Activated CD4-positive, alpha-beta T cell treated with anti-CD3 and anti-CD28 coated beads, Interleukin-2, amount 10 ng/mL, durations not matched to agents 24 days and 14 days (primary cell): Measurements from ENCODE around the gene SLC4A11. TPM values are rescaled to one million over a fixed set of nuclear protein-coding genes. Genes with fewer than 3 reads are reported as not detected.

Experiments used
- DNase-seq: peaks from one replicate; pipeline ENCODE4 v3.0.0; 2022
- H3K27ac Mint-ChIP-seq: one replicate; pipeline ENCODE4 v1.8.0; 2022; ENCODE audit warnings: mild to moderate bottlenecking, mixed read lengths
- H3K27me3 Mint-ChIP-seq: one replicate; pipeline ENCODE4 v1.8.0; 2022; ENCODE audit warnings: mixed read lengths
- H3K36me3 Mint-ChIP-seq: one replicate; pipeline ENCODE4 v1.8.0; 2022; ENCODE audit warnings: low read depth, mild to moderate bottlenecking, mixed read lengths
- H3K4me1 Mint-ChIP-seq: one replicate; pipeline ENCODE4 v1.8.0; 2021; ENCODE audit warnings: mixed read lengths
- H3K4me3 Mint-ChIP-seq: one replicate; pipeline ENCODE4 v1.8.0; 2022; ENCODE audit warnings: mild to moderate bottlenecking, moderate library complexity, mixed read lengths
- H3K9me3 Mint-ChIP-seq: one replicate; pipeline ENCODE4 v1.8.0; 2021; ENCODE audit warnings: mixed read lengths
- intact Hi-C: fragments of 100-400 bp; cut with micrococcal nuclease; formaldehyde crosslinking; loops from one replicate; pipeline ENCODE4 v1.15.1; 2023
- total RNA-seq: library from RNA; stranded (reverse); gene quantifications from 2 replicates; pipeline ENCODE4 v1.2.3, GENCODE V29; 2022

SLC4A11 gene
- total RNA-seq, 1 donor from 2014 or later, result 2.4 TPM

- peak overlapping the region; percentile 91 for H3K4me3 Mint-ChIP-seq
- H3K36me3 Mint-ChIP-seq, result no peaks in the 10 kb centered on the region
- peak; percentile 72 for DNase-seq
- peaks cover 58% of the 10 kb centered on the region for H3K27me3 Mint-ChIP-seq
- H3K4me1 Mint-ChIP-seq, result peaks cover 8% of the 10 kb centered on the region
- H3K9me3 Mint-ChIP-seq, result no peaks in the 10 kb centered on the region
- no peak overlapping the region for H3K27ac Mint-ChIP-seq
- intact Hi-C loops, result loop anchor here (2.0 to 5.0 kb wide), 2 partner anchors 67 to 232 kb away; partner anchors contain the start of genes ATRN and LZTS3
Measured at GRCh38 chr20:3239867-3240775, 1.1 kb upstream of the SLC4A11 start.

GRCh38 chr20:3238616-3239025 lies 369 bp downstream of the SLC4A11 start:
- H3K27me3 Mint-ChIP-seq, result peaks cover 52% of the 10 kb centered on the region
- no peaks in the 10 kb centered on the region for H3K9me3 Mint-ChIP-seq
- H3K4me1 Mint-ChIP-seq, result peaks cover 8% of the 10 kb centered on the region
- peak overlapping the region; percentile 81 for H3K4me3 Mint-ChIP-seq
- intact Hi-C loops, result loop anchor here (2.0 kb wide), 1 partner anchor 66 kb away; the partner anchor contains the start of gene LZTS3
- no peak overlapping the region for H3K27ac Mint-ChIP-seq
- no peaks in the 10 kb centered on the region for H3K36me3 Mint-ChIP-seq
- peak; percentile 87 for DNase-seq

GRCh38 chr20:3237958-3238615 lies 903 bp downstream of the SLC4A11 start:
- peak overlapping the region; percentile 81 for H3K4me3 Mint-ChIP-seq
- H3K9me3 Mint-ChIP-seq, result no peaks in the 10 kb centered on the region
- H3K36me3 Mint-ChIP-seq, result no peaks in the 10 kb centered on the region
- H3K27me3 Mint-ChIP-seq, result peaks cover 52% of the 10 kb centered on the region
- H3K27ac Mint-ChIP-seq, result no peak overlapping the region
- intact Hi-C loops, result loop anchor here (2.0 kb wide), 1 partner anchor 65 kb away; the partner anchor contains the start of gene LZTS3
- no peak for DNase-seq
- H3K4me1 Mint-ChIP-seq, result peaks cover 8% of the 10 kb centered on the region

- DNase-seq, result no peak
- intact Hi-C loops, result no loop called here
Measured at GRCh38 chr20:3237011-3237957, 1.7 kb downstream of the SLC4A11 start.

GRCh38 chr20:3235666-3236324 lies 3.2 kb downstream of the SLC4A11 start:
- Mint-ChIP-seq H3K27me3 (peaks cover 37% of the 10 kb centered on the region), H3K4me1 (peaks cover 8% of the 10 kb centered on the region), H3K4me3 (no peak overlapping the region), H3K36me3 (no peaks in the 10 kb centered on the region), H3K27ac (no peak overlapping the region), H3K9me3 (no peaks in the 10 kb centered on the region)
- intact Hi-C loops, result no loop called here
- no peak for DNase-seq

More at GRCh38 chr20:3237011-3237957, 1.7 kb downstream of the SLC4A11 start:
- H3K9me3 Mint-ChIP-seq, result no peaks in the 10 kb centered on the region
- H3K4me1 Mint-ChIP-seq, result peaks cover 8% of the 10 kb centered on the region
- no peaks in the 10 kb centered on the region for H3K36me3 Mint-ChIP-seq
- H3K27ac Mint-ChIP-seq, result no peak overlapping the region
- H3K4me3 Mint-ChIP-seq, result peak overlapping the region; percentile 81
- H3K27me3 Mint-ChIP-seq, result peaks cover 49% of the 10 kb centered on the region

GRCh38 chr20:3233991-3234498 lies 4.9 kb downstream of the SLC4A11 start:
- no peaks in the 10 kb centered on the region for H3K4me1 Mint-ChIP-seq
- no peak overlapping the region for H3K27ac Mint-ChIP-seq
- DNase-seq, result no peak
- H3K4me3 Mint-ChIP-seq, result no peak overlapping the region
- intact Hi-C loops, result no loop called here
- H3K9me3 Mint-ChIP-seq, result no peaks in the 10 kb centered on the region
- H3K27me3 Mint-ChIP-seq, result peaks cover 25% of the 10 kb centered on the region
- no peaks in the 10 kb centered on the region for H3K36me3 Mint-ChIP-seq

- Mint-ChIP-seq H3K9me3 (no peaks in the 10 kb centered on the region), H3K27ac (no peak overlapping the region), H3K27me3 (peaks cover 25% of the 10 kb centered on the region), H3K4me1 (no peaks in the 10 kb centered on the region), H3K36me3 (no peaks in the 10 kb centered on the region), H3K4me3 (no peak overlapping the region)
- DNase-seq, result no peak
- intact Hi-C loops, result no loop called here
Measured at GRCh38 chr20:3233131-3233990, 5.6 kb downstream of the SLC4A11 start.

GRCh38 chr20:3231889-3232588 lies 7.0 kb downstream of the SLC4A11 start:
- H3K36me3 Mint-ChIP-seq, result peaks cover 1% of the 10 kb centered on the region
- no peak overlapping the region for H3K4me3 Mint-ChIP-seq
- H3K27ac Mint-ChIP-seq, result no peak overlapping the region
- intact Hi-C loops, result no loop called here
- H3K9me3 Mint-ChIP-seq, result no peaks in the 10 kb centered on the region
- no peak for DNase-seq
- peaks cover 14% of the 10 kb centered on the region for H3K27me3 Mint-ChIP-seq
- H3K4me1 Mint-ChIP-seq, result no peaks in the 10 kb centered on the region

- Mint-ChIP-seq H3K27ac (no peak overlapping the region), H3K4me1 (no peaks in the 10 kb centered on the region), H3K27me3 (peaks cover 6% of the 10 kb centered on the region), H3K36me3 (peaks cover 3% of the 10 kb centered on the region), H3K4me3 (no peak overlapping the region), H3K9me3 (no peaks in the 10 kb centered on the region)
- intact Hi-C loops, result no loop called here
- no peak for DNase-seq
Measured at GRCh38 chr20:3231116-3231515, 7.9 kb downstream of the SLC4A11 start.

- no peak overlapping the region for H3K4me3 Mint-ChIP-seq
- no peaks in the 10 kb centered on the region for H3K9me3 Mint-ChIP-seq
- no peak for DNase-seq
- H3K4me1 Mint-ChIP-seq, result no peaks in the 10 kb centered on the region
- peaks cover 3% of the 10 kb centered on the region for H3K36me3 Mint-ChIP-seq
- intact Hi-C loops, result no loop called here
- no peaks in the 10 kb centered on the region for H3K27me3 Mint-ChIP-seq
- no peak overlapping the region for H3K27ac Mint-ChIP-seq
Measured at GRCh38 chr20:3229798-3230197, 9.2 kb downstream of the SLC4A11 start.

- intact Hi-C loops, result no loop called here
- H3K9me3 Mint-ChIP-seq, result no peaks in the 10 kb centered on the region
- DNase-seq, result no peak
- H3K4me1 Mint-ChIP-seq, result no peaks in the 10 kb centered on the region
- H3K27ac Mint-ChIP-seq, result no peak overlapping the region
- peaks cover 3% of the 10 kb centered on the region for H3K36me3 Mint-ChIP-seq
- H3K27me3 Mint-ChIP-seq, result no peaks in the 10 kb centered on the region
- no peak overlapping the region for H3K4me3 Mint-ChIP-seq
Measured at GRCh38 chr20:3229158-3229557, 9.8 kb downstream of the SLC4A11 start.

GRCh38 chr20:3228750-3229032 lies 10.3 kb downstream of the SLC4A11 start:
- H3K27ac Mint-ChIP-seq, result no peak overlapping the region
- no peaks in the 10 kb centered on the region for H3K27me3 Mint-ChIP-seq
- intact Hi-C loops, result no loop called here
- DNase-seq, result no peak
- no peaks in the 10 kb centered on the region for H3K9me3 Mint-ChIP-seq
- peaks cover 3% of the 10 kb centered on the region for H3K36me3 Mint-ChIP-seq
- H3K4me1 Mint-ChIP-seq, result no peaks in the 10 kb centered on the region
- no peak overlapping the region for H3K4me3 Mint-ChIP-seq
